Activated effector memory CD4-positive, alpha-beta T cell treated with anti-CD3 and anti-CD28 coated beads, Interleukin-2, amount 50 U/mL, for 16 hours (primary cell): ENCODE data around the gene IMPDH2.
"Not testable (repeated sequence)": the region's sequence is repeated elsewhere in the genome, so short reads cannot be mapped to it uniquely, and the experiment has no call there.

Experiments used
- DNase-seq: peaks from one replicate; pipeline ENCODE4 v3.0.0-alpha.2; 2020

IMPDH2 gene

DNA sequence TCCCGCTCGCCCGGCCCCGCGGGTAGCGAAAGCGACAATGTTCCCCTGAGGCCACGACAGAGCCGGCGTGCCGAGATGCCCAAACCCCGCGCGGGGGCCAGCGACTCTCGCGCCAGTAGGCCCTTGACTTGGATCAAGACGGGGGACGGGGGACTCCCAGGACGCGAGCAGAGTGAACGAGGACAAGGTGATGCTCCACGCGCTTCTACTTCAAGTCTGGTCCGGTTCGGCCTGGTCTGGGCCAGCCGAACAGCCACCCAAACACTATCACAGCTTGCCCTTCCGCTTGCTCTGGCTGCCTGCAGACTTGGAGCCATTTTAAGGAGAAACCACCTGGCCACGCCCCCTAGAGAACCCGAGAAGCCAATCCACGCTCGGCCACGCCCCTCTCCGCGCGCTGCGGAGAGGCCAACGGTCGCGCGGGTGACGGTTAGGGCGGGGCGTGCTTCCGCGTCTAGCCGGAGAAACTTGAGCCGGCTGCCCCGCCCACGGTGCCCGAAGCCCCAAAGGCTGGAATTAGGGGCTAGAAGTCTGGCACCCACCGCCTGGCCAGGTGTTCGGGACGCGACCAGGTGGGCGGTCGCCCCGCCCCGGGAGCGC is 7.9 kb downstream of the IMPDH2 start:
- peak; percentile 99 for DNase-seq

DNA sequence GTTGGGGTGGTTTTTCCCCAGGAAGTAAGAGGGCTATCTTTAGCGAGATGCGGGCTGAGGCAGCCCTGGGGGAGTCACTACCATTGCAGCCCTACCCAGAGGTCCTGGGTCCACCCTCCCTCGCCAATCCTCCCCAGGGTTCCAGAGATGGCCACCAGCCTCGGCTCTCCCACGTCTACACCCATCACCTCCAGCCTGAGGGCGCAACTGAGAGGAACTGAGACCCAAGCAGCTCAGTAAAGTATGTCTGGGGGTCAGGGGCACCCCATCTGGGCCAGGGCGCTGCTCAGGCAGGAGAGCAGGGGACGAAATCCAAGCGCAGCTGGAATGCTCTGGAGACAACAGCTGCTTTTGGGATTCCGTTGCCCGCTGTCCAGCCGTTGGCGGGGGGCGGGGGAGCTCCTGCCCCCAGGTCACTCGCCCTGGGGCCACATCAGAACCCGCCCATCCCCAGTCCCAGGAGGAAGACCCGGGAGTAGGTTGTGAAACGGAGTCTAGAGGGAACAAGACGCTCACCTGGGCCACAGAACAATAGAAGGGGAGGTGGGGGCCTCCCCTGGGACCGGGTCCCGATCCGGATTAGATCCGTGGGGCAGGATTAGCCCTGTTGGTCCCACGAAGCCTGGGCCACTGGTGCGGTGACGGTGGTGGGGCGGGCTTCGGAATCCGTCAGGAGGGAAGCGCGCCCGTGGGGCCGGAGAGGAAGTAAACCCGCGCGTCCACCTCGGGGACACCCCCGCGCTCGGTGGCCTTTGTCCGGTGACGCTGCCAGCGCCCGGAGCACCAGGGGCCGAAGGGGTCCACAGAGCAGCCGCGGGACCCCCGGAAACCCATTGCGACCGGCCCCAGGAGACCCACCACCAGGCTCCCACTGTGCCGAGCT is 8.6 kb downstream of the IMPDH2 start:
- DNase-seq = peak; percentile 70

GRCh38 chr3:49019941-49020329 is 9.3 kb downstream of the IMPDH2 start:
- no peak for DNase-seq

DNA sequence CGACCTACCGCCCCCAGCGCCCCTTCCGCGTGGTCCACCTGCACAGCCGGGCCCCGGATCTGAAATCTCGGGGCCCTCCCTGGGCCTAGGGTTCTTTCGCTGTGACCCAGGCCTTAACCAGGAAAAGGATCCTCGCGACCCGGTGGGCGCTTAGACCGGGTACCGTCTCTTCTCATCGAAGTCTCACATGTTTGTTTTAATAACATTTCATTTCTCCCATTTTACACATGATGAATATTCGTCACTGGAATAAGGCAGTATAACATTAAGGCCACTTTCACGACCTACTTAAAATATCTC is 10.5 kb downstream of the IMPDH2 start:
- DNase-seq = no peak

DNA sequence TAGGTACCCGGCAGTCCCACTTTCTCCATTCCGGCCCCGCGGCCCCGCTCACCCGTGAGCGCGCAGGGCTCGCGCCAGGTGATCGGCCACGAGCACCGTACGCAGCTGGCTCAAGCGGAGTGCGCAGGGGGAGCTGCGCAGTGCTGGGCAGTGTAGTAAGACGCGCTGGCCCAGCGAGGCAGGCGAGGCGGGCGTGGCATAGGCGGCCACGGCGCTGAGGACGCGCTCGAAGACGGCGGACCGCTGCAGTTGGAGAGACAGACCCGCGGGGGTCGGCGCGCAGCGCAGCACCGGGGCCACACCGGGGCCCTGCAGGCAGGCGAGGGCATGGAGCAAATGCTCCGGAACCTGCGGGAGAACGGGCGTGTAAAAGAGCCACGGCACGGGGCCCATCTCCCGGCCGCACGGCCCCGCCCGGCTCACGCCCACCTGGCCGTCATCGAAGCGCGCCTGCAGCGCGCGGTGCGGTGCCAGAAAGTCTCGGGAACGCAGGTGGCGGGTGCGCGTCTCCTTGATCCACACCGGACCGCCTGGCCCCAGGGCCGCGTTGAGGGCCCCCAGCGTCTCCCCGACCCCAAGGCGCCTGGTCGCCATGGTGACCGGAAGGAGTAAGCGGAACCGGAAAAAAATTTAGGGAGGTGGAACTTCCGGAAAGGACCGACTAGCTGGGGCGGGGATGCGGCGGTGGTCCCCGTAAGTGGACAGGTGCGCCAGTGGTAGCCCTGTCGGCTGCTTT is 11.1 kb downstream of the IMPDH2 start, which contains the start of gene DALRD3:
Gene DALRD3 (minus strand): TSS at position 610 of the 736 bp plus-strand sequence. CDS start 16 bp downstream, at position 594.
- DNase-seq = peak; percentile 86

DNA sequence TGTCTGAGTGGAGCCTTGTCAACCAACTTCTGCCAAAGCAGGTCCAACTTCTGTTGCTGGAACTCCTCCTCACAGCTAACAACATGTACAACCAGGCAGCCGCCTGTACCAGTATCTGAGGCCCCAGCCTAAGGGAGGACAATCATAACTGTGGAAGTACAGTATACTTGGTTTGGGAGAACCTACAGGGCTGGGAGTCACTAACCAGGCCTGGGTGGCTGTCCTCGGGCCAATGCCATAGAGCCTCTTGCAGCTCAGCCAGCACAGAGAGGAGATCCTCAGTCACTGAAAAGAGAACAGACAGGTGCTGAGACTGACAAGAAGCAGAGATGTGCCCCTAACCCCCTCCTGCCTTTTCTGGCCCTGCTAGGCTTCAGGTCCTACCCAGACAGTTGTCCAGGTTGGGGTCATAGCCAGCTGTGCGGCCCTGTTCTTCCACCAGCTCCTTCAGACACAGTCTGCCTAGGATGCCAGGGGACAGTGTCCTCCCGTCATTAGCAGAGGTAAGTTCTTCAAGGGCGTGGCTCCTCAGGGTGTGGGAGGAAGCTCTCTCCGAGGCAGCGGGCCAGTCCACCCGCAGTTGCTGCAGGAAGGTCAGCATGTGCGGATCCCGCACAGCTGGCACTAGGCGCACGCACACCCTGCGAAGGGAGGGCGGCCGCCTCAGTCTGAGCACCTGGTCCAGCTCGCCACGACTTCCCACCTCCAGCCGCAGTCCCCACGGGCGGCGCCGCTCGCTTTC is 11.8 kb downstream of the IMPDH2 start:
- DNase-seq = no peak

DNA sequence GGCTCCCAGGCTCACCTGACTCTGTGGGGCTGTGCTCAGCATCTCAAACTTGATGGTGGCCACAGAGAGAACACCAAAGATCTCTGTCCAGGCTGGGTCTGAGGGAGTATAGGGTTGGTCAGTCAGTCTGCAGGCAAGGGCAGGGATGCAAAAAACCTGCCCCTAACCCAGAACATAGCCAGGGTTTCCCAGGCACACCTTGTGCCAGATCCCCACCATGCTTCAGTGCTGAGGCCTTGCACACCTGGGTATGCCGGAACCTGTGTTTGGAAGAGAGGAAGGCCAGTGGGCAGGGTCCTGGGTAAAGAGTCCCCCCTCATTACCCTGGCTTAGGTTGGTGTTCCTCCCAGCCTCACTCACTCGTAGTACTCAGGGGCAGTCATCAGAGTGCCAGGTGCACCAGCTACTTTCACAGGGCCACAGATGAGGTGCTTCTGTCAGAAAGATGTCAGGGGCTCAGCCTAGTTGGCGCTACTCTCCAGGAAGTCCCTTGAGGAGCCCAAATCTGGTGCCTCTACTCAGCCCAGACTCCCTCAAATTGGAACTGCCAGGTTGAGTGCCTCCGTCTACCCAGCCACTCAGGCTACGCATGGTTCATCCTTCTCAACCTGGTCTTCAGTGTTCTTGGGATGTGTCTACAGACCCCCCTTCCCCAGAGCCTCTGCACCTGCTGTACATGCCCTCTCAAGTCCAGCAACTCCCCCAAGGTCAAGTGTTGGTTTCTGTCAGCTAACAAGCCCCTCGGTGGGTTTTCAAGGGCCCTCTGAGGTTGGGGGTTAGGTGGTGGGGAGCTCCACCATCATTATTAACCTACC is 12.6 kb downstream of the IMPDH2 start:
- no peak for DNase-seq

- DNase-seq = no peak
These were observed 13.4 kb downstream of the IMPDH2 start for GRCh38 chr3:49015765-49016164.

GRCh38 chr3:49015072-49015471 is 14.1 kb downstream of the IMPDH2 start:
- DNase-seq = no peak

GRCh38 chr3:49013738-49014660 is 15.2 kb downstream of the IMPDH2 start:
- peak; percentile 82 for DNase-seq

DNA sequence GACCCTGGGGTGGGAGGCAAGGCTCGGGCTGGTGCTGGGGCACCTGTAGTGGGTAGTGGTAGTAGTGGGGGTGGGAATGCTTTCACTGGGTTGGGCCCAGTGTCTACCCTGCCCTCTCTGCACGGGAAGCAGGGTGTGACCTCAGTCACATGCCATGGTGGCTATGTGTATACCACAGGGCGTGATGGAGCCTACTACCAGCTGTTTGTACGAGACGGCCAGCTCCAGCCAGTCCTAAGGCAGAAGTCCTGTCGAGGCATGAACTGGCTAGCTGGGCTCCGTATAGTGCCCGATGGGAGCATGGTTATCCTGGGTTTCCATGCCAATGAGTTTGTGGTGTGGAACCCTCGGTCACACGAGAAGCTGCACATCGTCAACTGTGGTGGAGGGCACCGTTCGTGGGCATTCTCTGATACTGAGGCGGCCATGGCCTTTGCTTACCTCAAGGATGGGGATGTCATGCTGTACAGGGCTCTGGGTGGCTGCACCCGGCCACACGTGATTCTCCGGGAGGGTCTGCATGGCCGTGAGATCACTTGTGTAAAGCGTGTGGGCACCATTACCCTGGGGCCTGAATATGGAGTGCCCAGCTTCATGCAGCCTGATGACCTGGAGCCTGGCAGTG is 16.0 kb downstream of the IMPDH2 start:
- no peak for DNase-seq

GRCh38 chr3:49012441-49013017 is 16.7 kb downstream of the IMPDH2 start:
- no peak for DNase-seq

DNA sequence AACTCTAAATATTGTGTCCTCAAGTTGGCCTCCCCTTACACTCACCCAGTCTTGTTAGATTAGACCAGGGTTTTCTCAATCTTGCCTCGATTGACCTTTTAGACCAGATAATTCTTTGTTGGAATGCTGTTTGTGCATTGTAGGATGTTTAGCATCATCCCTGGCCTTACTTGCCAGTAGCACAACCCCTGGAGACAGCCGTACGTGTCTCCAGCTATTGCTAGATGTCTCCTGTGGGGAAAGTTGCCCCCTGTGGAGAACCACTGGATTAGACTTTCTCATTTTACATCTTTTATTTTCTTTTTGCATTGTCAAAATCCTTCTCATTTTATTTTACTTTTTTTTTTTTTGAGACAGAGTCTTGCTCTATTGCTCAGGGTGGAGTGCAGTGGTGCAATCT is 19.8 kb downstream of the IMPDH2 start:
- no peak for DNase-seq

DNA sequence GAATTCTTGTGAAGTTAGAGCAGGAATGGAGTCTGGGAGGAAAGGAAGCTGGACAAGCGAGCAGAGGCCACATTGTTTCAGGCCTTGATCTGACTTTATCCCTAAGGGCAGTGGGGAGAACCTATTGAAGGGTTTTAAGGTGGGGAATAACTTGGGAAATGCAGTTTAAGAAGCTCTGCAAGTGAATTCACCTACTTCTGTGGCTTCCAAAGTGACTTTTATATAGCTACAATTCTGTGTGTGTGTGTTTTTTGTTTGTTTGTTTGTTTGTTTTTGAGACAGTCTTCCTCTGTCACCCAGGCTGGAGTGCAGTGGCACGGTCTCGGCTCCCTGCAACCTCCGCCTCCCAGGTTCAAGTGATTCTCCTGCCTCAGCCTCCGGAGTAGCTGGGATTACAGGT is 20.6 kb downstream of the IMPDH2 start:
- DNase-seq = not testable (repeated sequence)

GRCh38 chr3:49007771-49008528 is 21.2 kb downstream of the IMPDH2 start:
- DNase-seq = peak; percentile 95

DNA sequence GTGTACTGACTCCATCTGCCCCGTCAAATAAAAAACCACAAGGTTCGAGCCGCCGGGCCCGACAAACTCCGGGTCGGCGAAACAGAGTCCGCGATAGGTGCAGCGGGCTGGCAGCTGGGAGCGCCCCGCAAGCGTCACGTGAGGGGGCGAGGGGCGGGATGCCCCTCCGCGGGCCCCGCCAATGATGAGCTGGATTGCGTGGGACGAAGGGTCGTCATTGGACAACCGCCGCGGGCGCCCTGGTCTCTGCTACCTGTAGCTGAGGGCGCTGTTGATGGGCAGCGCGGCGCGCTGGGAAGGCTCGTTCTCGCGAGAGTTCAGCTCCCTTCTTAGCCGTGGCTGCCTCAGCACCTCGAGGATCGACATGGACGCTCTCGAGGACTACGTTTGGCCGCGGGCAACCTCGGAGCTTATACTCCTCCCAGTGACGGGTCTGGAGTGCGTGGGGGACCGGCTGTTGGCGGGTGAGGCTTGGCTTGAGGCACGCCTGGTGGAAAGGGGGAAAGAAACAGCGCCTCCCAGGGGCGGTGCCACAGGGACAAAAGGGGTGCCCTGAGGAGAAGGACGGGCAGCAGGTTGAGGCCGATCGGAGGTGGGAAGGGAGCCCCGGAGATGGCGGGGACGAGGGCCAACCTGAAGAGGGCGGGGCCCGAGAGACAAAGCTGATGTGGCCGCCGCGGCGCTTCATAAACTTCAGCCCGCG is 22.0 kb downstream of the IMPDH2 start, which contains the start of gene WDR6:
Gene WDR6 (plus strand): TSS at position 324 of the 703 bp plus-strand sequence. CDS start 41 bp downstream, at position 365.
- DNase-seq = peak; percentile 99

DNA sequence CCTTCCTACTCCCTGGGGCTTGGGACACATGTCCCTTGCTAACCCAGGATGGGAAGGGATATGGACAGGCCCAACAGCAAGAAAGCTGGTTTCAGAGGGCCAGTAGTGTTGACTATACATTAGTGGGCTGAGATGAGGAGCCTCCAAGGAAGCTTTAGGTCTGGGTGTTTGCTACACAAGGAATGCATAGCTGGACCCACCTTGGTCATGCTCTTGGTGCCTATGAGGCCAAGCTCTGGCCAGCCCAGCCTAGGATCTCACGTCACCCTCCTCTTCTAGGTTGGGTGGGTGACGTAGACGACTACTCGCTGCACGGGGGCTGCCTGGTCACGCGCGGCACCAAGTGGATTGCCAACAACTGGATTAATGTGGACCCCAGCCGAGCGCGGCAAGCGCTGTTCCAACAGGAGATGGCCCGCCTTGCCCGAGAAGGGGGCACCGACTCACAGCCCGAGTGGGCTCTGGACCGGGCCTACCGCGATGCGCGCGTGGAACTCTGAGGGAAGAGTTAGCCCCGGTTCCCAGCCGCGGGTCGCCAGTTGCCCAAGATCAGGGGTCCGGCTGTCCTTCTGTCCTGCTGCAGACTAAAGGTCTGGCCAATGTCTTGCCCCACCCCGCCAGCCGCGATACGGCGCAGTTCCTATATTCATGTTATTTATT is 22.7 kb downstream of the IMPDH2 start:
- no peak for DNase-seq

DNA sequence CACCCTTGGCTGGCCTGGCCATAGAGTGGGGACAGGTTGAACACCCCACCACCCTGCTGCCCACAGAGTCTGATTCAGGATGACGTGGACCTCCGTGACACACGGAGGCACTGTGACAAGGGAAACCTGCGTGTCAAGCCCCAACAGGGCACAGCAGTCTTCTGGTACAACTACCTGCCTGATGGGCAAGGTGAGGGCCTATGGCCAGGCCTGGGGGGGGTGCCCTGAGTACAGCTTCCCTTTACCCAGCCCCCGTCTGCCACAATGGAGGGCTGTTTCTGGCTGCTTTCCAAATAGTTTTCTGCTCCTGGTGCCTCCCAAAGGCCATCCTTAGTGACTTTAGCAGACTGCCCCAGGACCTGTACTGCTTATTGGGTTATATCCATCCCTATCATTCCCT is 23.2 kb downstream of the IMPDH2 start:
- DNase-seq = no peak
